HK-2 (cell line): Measurements from ENCODE around the gene ZEB1.
A peak's percentile ranks its signal among the peaks of the same experiment; 100 is the strongest.
"Not testable (repeated sequence)": the region's sequence is repeated elsewhere in the genome, so short reads cannot be mapped to it uniquely, and the experiment has no call there.

ENCODE experiments used
- DNase-seq: peaks from one replicate; pipeline ENCODE4 v3.0.0-alpha.2; 2018; ENCODE audit not compliant: unreplicated experiment

The ZEB1 gene

DNA sequence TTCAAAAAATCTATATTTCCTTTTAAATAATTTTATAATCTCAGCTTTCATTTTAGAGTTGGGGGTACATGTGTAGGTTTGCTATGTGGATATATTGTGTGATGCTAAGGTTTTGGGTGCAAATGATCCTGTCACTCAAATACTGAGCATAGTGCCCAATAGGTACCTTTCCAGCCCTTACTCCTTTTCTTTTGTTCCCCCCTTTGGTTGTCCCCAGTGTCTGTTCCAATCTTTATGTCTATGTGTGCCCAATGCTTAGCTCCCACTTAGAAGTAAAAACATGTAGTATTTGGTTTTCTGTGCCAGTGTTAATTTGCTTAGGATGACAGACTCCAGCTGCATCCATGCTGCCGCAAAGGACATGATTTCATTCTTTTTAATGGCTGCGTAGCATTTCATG is 103.6 kb downstream of the ZEB1 start:
- no peak for DNase-seq

DNA sequence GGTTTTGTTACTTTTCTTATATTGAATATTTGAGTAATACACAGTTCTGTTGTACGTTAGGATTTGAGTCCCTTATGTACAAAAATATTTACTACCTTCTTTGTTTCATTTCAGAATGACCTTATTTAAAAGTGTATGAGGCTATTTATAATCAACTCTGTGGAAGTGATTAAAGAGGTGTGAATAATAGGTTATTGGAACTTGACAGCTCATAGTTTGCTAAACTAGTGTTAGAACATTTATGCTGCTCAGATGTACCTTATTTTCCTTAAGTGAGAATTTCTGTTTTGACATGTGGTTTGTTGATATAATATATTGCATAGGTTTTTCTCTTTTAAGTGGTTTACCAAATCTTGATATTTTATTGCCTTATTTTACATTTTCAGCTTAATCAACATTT is 105.5 kb downstream of the ZEB1 start:
- no peak for DNase-seq

DNA sequence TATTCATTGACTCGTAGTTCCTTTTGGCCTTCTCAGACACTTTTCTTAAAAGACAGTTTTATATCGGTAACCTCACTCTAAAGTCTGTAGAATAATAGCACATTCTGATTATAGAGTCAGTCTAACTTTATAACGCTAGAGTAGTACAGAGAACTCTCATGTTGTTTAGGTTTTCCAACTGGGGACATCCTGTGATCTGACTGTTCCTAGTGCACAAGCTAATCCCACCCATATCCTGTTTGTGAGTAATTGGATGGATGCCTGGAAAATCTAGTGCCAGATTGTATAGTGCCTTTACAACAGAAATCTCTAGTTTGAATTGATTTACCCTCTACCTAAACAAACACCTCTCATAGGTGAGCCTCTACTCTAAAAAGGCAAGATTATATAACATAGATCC is 107.4 kb downstream of the ZEB1 start:
- no peak for DNase-seq

DNA sequence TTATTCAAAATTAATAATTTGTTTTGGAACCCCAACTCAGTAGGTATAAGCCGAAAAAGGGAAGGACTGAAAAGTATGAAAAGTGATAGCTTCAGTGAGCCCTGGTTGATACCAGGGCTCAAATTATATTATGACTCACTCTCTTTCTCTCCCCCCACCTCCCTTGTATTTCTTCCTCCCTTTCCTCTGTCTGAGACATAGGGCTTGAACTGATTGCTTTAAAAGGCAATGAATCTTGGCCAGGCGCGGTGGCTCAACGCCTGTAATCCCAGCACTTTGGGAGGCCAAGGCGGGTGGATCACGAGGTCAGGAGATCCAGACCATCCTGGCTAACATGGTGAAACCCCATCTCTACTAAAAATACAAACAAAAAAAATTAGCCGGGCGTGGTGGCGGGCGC is 108.3 kb downstream of the ZEB1 start:
- not testable (repeated sequence) for DNase-seq

DNA sequence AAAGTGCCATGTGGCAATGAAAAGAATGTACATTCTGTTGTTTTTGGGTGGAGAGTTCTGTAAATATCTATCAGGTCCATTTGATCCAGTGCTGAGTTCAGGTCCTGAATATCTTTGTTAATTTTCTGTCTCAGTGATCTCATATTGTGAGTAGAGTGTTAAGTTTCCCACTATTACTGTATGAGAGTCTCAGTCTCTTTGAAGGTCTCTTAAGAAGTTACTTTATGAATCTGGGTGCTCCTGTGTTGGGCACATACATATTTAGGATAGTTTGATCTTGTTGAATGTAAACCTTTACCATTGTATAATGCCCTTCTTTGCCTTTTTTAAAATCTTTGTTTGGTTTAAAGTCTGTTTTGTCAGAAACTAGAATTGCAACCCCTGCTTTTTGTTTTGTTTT is 109.5 kb downstream of the ZEB1 start:
- DNase-seq = not testable (repeated sequence)

DNA sequence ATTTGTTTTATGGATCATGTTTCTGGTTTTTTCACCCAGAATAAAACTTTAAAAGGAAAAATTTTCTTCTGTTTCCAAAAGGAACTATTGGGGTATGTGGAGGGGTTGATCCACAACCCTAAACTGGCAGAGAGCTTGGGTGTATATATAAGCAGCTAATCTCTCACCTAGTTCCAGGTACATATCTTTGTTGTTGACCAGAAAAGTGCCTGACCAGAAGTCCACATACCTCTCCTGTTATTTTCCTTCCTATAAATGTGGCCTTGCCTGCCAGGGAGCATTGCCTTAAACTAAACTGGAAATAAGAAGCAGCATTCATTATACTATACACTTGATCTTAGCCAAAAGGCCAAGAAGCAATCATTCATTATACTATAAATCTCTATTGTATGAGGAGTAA is 112.0 kb downstream of the ZEB1 start:
- no peak for DNase-seq

DNA sequence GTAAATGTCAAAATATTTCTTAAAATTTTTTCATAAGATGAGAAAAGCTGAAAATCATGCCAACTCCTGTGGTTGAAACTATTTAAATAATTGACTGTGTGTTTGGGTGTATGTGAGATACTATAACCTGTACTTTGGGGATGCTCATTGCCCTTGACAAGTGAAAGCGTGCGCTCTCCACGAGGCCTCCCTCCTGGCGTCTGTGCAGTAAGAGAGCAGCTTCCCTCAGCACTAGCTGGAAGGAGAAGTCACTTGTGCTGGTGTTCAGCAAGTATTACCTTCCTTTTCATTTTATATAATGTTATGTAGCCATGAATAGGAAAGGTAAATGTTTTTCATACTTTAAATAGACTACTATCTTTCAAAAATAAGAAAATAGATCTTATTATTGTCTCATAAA is 118.9 kb downstream of the ZEB1 start:
- no peak for DNase-seq

DNA sequence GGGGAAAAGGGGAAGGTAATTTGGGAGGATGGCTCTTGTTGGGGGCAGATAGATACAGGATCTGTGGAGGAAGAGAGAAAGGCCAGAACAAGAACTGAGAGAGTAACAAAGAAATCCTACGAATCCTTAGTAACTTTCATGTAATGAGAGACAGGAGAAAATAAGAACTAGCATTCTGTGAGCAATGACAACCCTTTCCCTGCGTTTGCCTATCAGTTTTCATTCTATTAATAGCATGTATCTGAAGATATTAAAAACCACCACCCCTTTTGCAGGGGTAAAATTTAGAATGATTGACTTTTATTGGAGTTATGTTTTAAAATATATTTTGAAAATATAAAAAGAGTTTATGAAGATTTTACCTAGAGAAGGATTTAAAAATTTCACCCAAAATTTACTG is 132.8 kb downstream of the ZEB1 start:
- DNase-seq = no peak

DNA sequence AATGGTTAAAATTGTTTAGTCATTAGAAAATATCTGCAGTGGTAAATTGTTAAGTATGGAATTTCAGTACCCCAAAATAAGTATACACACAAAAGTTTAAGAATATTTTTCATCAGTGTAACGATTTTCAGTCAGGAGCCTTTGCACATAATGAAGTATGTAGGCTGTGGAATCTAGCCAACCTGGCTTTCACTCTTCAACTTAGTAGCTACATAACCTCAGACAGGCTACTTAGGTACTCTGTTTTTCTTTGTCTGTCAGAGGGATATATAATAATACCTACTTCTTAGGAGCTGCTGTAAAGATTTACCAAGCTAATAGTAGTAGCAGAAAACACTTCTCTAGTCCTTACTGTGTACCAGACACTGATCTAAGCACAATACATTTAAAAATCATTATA is 137.5 kb downstream of the ZEB1 start:
- DNase-seq = no peak

DNA sequence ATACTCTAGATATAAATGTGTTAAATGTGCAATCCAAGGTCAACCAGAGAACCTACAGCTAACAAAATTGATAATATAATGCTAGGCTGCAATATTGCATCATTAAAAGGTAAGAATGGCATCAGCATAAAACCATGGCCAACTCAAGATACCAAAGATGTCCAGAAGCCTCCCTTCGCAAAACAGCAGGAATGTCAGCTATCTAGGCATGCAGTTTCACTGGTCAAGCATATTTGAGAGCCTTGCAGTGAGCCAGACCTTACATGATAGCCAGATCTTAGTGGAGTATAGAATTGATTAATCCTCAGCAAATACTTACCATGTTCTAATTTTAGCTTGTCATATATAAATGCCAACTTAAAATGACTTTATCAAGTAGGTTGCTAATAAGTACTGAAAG is 138.8 kb downstream of the ZEB1 start:
- no peak for DNase-seq

DNA sequence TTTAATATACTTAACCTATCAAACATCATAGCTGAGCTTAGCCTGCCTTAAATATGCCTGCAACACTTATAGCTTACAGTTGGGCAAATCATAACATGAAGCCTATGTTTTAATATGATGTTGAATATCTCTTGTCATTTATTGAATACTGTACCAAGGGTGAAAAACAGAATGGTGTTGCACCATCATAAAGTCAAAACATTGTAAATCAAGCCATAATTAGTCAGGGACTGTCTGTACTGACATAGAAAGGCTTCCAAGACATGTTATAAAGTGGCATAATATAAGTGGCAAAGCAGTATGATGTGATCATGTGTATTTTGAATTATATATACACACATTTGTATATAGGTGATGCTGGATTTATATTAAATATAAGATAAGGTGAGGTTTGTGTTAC is 140.0 kb downstream of the ZEB1 start:
- no peak for DNase-seq

DNA sequence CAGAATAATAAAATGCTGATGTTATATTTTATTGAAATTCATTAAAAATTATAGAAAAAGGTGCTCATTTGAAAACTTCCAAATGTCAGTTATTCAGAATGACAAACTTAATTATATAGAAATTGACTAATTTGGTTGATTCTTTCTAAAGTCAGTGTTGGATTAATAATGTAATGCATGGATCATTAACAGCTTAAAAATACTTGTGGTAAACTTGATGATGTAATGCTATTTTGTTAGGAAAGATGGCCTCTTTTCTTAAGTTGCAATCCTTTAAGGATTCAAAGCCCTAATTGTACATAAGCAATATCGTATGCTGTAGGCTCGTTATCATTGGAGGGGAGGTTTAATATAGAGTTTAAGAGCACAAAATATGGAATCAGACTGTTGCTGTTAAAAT is 141.2 kb downstream of the ZEB1 start:
- no peak for DNase-seq

DNA sequence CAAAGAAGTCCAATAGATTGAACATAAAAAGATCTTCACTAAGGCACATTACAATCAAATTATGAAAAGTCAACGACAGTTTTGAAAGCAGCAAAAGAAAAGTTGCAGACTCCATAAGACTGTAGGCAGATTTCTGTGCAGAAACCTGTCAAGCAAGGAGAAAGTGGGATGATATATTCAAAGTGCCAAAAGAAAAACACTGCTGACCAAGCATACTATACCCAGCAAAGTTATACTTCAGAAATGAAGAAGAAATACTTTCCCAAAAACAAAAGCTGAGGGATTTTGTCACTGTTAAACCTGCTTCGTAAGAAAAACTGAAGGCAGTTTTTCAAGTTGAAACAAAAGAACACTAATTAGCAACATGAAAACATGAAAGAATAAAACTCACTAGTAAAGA is 145.5 kb downstream of the ZEB1 start:
- DNase-seq = no peak

DNA sequence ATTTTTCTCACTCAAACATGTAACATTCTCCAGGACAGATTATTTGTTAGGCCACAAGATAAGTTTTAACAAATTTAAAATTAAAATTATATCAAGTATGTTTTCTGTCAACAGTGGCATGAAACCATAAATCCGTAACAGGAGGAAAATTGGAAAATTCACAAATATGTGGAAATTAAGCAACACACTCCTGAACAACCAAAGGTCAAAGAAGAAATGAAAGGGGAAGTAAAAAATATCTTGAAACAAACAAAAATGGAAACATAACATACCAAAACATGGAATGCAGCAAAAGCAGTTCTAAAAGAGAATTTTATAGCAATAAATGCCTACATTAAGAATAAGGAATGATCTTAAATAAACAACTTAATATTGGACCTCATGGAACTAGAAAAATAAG is 147.3 kb downstream of the ZEB1 start:
- DNase-seq = no peak

DNA sequence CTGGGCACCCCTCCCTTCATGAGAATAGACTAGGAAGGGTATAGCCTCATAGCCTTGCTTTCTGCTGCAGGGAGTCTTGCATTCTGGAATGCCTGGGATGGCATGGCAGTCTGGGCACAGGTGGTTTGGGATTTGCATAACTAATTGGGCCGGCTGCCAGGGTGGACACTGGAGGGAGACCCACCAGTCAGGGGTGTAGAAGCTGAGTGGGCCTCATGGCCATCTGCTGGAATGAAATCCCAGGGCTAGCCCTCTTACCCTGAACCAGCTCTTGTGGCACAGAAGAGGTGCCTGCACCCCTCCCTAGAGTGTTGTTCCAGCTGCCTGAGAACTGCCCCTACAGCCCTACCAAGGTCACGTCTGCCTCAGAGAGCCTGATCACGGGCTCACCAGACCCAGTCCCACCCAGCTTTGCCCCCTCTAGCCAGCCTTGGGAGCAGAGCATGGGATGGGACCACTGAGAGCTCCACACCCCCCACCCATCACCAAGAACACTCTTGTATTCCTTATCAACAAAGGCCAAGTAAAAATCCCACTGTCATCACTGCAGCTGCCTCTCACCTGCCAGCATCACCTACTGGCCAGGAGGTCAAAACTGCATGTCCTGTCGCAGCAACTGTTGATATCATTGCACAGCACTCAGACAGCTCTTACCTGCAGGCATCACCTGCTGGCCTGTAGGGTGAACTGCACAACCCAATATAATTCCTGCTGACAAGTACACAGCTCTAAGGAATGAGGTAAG is 148.9 kb downstream of the ZEB1 start:
- DNase-seq = no peak

DNA sequence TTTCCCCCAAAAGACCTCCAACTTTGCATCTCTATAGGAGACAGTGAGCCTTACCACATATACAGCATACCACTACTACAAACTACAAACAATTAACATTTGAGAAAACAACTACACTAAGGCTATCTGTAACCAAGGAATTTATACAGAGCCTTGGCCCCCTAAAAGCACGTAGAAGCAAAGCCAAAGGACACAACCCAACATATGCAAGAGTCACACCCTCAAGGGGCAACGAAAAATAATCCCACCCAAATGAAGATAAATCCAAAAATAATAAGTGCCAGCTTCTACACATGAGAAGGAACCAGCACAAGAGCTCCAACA is 149.5 kb downstream of the ZEB1 start:
- no peak for DNase-seq

DNA sequence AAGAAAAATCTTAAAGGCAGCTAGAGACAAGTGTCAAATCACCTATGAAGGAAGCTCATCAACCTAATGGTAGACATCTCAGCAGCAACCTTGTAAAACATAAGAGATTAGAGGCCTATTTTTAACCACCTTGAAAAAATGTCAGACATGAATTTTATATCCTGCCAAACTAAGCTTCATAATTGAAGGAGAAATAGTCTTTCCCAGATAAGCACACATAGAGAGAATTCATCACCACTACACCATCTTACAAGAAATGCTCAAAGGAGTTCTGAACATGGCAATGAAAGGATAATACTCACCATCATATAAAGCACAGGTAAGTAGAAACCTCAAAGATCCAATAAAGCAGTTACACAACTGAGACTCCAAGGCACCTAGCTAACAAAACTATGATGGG is 156.5 kb downstream of the ZEB1 start:
- no peak for DNase-seq

DNA sequence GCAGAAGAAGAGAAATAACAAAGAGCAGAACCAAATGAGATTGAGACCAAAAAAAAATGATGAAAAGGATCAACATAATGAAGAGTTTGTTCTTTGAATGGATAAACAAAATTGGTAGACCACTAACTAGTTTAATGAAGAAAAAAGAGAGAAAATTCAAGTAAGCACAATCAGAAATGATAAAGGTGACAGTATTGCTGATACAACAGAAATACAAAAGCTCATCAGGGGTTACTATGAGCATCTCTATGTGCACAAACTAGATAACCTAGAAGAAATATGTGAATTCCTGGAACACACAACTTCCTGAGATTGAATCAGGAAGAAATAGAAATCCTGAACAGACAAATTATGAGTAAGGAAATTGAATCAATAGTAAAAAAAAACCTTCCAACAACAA is 157.1 kb downstream of the ZEB1 start:
- DNase-seq = no peak

DNA sequence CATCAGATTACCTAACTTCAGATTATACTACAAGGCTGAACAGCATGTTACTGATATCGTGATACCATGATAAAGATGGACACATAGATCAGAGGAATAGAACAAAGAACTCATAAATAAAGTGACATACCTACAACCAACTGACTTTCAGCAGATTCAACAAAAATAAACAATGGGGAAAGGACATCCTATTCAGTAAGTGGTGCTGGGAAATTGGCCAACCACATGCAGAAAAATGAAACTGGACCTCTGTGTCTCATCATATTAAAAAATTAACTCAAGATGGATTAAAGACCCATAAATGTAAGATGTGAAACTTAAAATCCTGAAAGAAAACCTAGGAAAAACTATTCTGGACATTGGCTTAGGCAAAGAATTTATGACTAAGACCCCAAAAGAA is 158.6 kb downstream of the ZEB1 start:
- no peak for DNase-seq

DNA sequence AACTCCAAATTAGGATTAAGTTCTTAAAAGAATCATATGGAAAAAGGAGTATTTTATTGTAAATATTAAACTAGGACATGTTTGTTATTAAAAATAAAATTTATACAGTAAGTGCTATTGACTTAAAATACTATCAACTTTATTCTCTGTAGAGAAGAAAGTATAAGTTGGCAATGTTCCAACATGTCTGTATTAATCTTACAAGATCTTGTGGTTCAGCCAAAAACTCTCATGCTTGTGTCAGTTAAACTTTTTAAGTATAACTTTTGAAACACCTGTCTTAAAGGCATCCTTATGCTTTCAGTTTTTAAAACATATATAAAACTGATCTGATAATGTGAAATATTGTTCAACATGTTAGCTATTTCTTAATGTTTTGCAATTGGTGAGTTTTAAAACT is 160.7 kb downstream of the ZEB1 start:
- DNase-seq = no peak

DNA sequence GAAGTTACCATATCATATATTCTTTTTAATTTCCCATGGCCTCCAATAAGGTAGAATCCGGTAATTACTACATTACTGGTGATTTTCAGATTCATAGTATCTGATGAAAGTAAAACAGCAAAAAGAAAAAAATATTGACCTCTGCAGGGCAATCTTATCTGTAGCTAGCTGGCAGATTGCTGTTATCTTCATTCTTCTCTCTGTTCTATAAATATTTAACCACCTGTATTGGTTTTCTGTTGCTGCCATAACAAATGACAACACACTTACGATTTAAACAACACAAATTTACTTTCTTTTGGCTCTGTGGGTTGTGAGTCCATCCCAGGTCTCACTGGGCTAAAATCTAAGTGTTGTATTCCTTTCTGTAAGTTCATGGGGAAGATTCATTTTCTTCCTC is 164.5 kb downstream of the ZEB1 start:
- no peak for DNase-seq

DNA sequence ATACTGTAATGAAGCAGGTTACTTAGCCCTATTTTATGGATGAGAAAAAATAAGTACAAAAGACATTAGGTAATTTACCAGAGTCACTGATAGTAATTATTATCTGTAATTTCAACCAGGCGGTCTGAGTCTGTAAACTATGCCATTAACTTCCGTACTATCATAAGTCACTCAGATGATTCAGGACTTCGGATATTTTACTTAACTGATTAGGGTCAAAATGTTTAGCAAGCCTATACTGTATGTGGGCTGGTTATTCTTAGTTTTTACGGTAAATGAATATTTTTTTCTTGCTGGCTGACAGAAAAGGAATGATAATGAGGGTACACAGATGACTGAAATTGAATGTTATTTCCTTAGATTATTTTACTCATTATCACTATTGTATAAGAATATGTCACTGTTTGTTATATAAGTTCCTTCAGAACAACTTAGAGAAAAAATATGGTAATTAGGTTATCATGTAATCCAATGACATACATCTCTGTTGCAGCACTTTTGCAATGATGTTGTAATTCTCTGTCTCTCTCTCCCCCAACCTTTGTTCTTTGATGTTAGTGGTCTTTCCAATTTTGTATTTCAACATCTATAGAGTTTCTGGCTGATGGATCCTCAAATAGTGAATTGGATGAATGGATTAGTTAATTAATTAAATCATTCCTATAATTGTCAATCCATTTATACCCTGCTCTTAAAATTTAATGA is 165.6 kb downstream of the ZEB1 start:
- no peak for DNase-seq

DNA sequence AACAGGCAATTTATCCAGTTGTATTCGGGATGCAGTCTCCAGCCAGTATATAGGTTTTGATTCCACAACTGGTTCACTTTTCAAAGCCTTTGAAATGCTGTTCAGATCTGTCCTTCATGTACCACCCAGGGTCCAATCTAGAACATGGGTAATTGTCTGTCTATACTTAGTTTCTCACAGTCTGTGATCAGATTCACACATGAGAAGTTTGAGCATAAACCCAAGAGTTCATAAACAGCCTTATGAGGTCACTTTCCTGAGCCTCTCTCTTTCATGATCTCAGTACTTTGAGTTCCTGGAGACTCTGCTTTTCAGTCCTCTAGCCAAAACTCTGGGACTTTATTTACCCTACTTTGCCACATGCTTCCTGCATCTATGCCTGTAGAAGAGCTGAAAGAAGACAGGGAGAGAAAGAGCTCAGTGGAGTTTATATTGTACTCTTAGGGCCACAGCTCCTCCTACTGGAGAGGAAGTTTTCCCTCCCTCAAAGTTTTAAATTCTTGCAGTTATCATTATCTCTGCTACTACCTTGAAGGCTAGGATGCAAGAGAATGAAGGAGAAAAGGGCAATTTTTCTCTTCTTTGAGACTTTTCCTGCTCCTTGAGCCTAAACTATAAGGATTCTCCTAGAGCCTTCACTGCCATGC is 172.0 kb downstream of the ZEB1 start:
- DNase-seq = peak; percentile 5
